Endothelial cell of umbilical vein (primary cell): Measurements from ENCODE around the gene ABTB2. TPM values are rescaled to one million over a fixed set of nuclear protein-coding genes. Genes with fewer than 3 reads are reported as not detected.

Source experiments
- BruUV-seq: library from RNA; stranded (reverse); fragments of 400-500 nt; replicated peaks from 2 replicates; lab custom pipeline; 2021; lab: Mats Ljungman, UMichigan
- CTCF ChIA-PET: fragments of 300-600, 350-600 bp; sonication (Branson Sonifier 250); formaldehyde crosslinking; loops from one replicate; lab custom pipeline; 2021; ENCODE audit warnings: antibody characterized with exemption, inconsistent platforms; lab: Charles Lee
- POLR2A ChIA-PET: fragments of 300-600, 350-600 bp; sonication (Branson Sonifier 250); formaldehyde crosslinking; loops from one replicate; lab custom pipeline; 2021; ENCODE audit warnings: antibody characterized with exemption, inconsistent platforms; lab: Charles Lee
- DNase-seq: peaks from one replicate; pipeline ENCODE4 v3.0.0-alpha.2; 2011; ENCODE audit warnings: low read depth, low spot score
- FAIRE-seq: peaks from 2 replicates; lab custom pipeline; 2011; peaks lifted over from hg19 to GRCh38; lab: Jason Lieb, UNC
- H2AFZ ChIP-seq: 2 replicates; pipeline ENCODE4 v1.6.0; 2012; ENCODE audit warnings: low read depth, low read length, control low read depth, inconsistent platforms
- H3K27ac ChIP-seq: 2 replicates; pipeline ENCODE4 v1.5.1; 2011; ENCODE audit warnings: low read depth, mild to moderate bottlenecking, control low read depth, low read length, moderate library complexity; ENCODE audit not compliant: insufficient read depth
- H3K27me3 ChIP-seq, 2 experiments: 2 replicates each; pipeline versions ENCODE4 v1.6.0 to v1.6.1; 2011; ENCODE audit warnings: low read length in 2 of 2, mixed read lengths in 1 of 2; ENCODE audit not compliant: control insufficient read depth in 2 of 2, insufficient read depth in 2 of 2
- H3K36me3 ChIP-seq, 2 experiments: 2 replicates in 1 of 2; 3 replicates in 1 of 2; pipeline ENCODE4 v1.5.1; 2011; ENCODE audit warnings: low read length in 2 of 2, mild to moderate bottlenecking in 1 of 2, moderate library complexity in 1 of 2; ENCODE audit not compliant: control insufficient read depth in 2 of 2, insufficient read depth in 2 of 2; ENCODE audit errors: extremely low read depth in 1 of 2
- H3K4me1 ChIP-seq: 3 replicates; pipeline ENCODE4 v1.5.1; 2011; ENCODE audit warnings: mild to moderate bottlenecking, low read length; ENCODE audit not compliant: control insufficient read depth, insufficient read depth; ENCODE audit errors: extremely low read depth
- H3K4me2 ChIP-seq: 2 replicates; pipeline ENCODE4 v1.6.1; 2011; ENCODE audit warnings: low read length, control low read depth, mixed read lengths; ENCODE audit not compliant: insufficient read depth
- H3K4me3 ChIP-seq, 3 experiments: fragments of 200-600 bp in 1 of 3; sonication (generic), shearing (Covaris generic) in 1 of 3; replicated peaks in 1 of 3; 2 replicates each; pipeline ENCODE4 v1.5.1; 2011 to 2016; ENCODE audit warnings: control low read depth in 3 of 3, low read length in 3 of 3, mild to moderate bottlenecking in 2 of 3, inconsistent platforms in 1 of 3, low read depth in 1 of 3, moderate library complexity in 1 of 3; ENCODE audit not compliant: insufficient read depth in 1 of 3
- H3K79me2 ChIP-seq: 2 replicates; pipeline ENCODE4 v1.6.0; 2012; ENCODE audit warnings: low read length, inconsistent platforms; ENCODE audit not compliant: control insufficient read depth, insufficient read depth
- H3K9ac ChIP-seq: replicated peaks from 2 replicates; pipeline ENCODE3; 2011; ENCODE audit warnings: low read length, control low read depth; ENCODE audit not compliant: insufficient read depth; ENCODE audit errors: extremely low read depth
- H3K9me1 ChIP-seq: replicated peaks from 3 replicates; pipeline ENCODE4 v1.6.0; 2011; ENCODE audit warnings: mild to moderate bottlenecking, low read length; ENCODE audit not compliant: control insufficient read depth, insufficient read depth; ENCODE audit errors: extremely low read depth
- H3K9me3 ChIP-seq: replicated peaks from 2 replicates; pipeline ENCODE4 v1.5.1; 2012; ENCODE audit warnings: low read length, inconsistent platforms; ENCODE audit not compliant: control insufficient read depth, insufficient read depth
- H4K20me1 ChIP-seq: replicated peaks from 2 replicates; pipeline ENCODE3; 2011; ENCODE audit warnings: mild to moderate bottlenecking, low read length; ENCODE audit not compliant: control insufficient read depth, insufficient read depth; ENCODE audit errors: extremely low read depth
- EZH2 ChIP-seq: IDR thresholded peaks from 2 replicates; pipeline ENCODE4 v1.6.1; 2012; ENCODE audit warnings: borderline replicate concordance, low read depth, mild to moderate bottlenecking, moderate library complexity, low read length, inconsistent platforms; ENCODE audit not compliant: severe bottlenecking
- FOS ChIP-seq: IDR thresholded peaks from 2 replicates; pipeline ENCODE4 v1.6.1; 2011; ENCODE audit warnings: mild to moderate bottlenecking, low read length, moderate library complexity, borderline replicate concordance; ENCODE audit not compliant: insufficient read depth
- GATA2 ChIP-seq: IDR thresholded peaks from 2 replicates; pipeline ENCODE4 v1.7.0; 2011; ENCODE audit warnings: low read depth, mild to moderate bottlenecking, moderate library complexity, mixed read lengths, low read length; ENCODE audit not compliant: insufficient read length, insufficient read depth
- JUN ChIP-seq: IDR thresholded peaks from 2 replicates; pipeline ENCODE4 v1.6.1; 2011; ENCODE audit warnings: borderline replicate concordance, low read depth; ENCODE audit not compliant: insufficient read length, insufficient read depth
- MYC ChIP-seq: IDR thresholded peaks from one replicate; pipeline ENCODE4 v1.6.1; 2011; ENCODE audit warnings: mild to moderate bottlenecking, low read depth, low read length
- POLR2A ChIP-seq: IDR thresholded peaks from 2 replicates; pipeline ENCODE4 v1.6.1; 2012; ENCODE audit warnings: low read depth, mild to moderate bottlenecking, control low read depth, low read length
- POLR2AphosphoS5 ChIP-seq: IDR thresholded peaks from 2 replicates; pipeline ENCODE4 v1.6.1; 2012; ENCODE audit warnings: low read depth, mild to moderate bottlenecking, control low read depth, low read length, moderate library complexity; ENCODE audit not compliant: insufficient read depth
- dilution Hi-C: fragments of 300-500 bp; cut with MboI; formaldehyde crosslinking; loops from one replicate; pipeline ENCODE4 v1.15.0; 2019; ENCODE audit warnings: low sequenced_read_pairs; ENCODE audit not compliant: extremely low pct_ligation_motif_present
- intact Hi-C: fragments of 100-400 bp; cut with micrococcal nuclease; formaldehyde crosslinking; loops from one replicate; pipeline ENCODE4 v1.10.0; 2022
- polyA plus RNA-seq, 4 experiments: library from polyadenylated mRNA; depleted of rRNA in 3 of 4; stranded (reverse) in 3 of 4; unstranded in 1 of 4; fragments of >200 nt; gene quantifications; 2 replicates each; pipeline versions ENCODE4 v1.2.1 to v1.2.3, GENCODE V29; 2011 to 2012; ENCODE audit warnings: missing spikeins in 1 of 4
- total RNA-seq: library from RNA; stranded (reverse); gene quantifications from 2 replicates; pipeline ENCODE4 v1.2.3, GENCODE V29; 2021
- TF ChIP-seq, protein P1 (sequence below): IDR thresholded peaks from 2 replicates; pipeline ENCODE4 v1.6.1; 2011; ENCODE audit not compliant: insufficient read depth, insufficient read length
- TF ChIP-seq, protein P2 (sequence below), 2 donors: IDR thresholded peaks; 1 replicate in 1 of 2; 2 replicates in 1 of 2; pipeline ENCODE4 v1.5.1; 2011; ENCODE audit warnings: low read length in 2 of 2, mild to moderate bottlenecking in 2 of 2, moderate library complexity in 2 of 2, control low read depth in 1 of 2, inconsistent platforms in 1 of 2, low read depth in 1 of 2; ENCODE audit not compliant: insufficient read depth in 1 of 2; ENCODE audit errors: extremely low read depth in 1 of 2

ABTB2 gene
- total and polyA plus RNA-seq, 2 donors (not counting 3 experiments of a cell fraction or from before 2014, with no cell fraction given), result 0.11 to 0.14 TPM

DNA sequence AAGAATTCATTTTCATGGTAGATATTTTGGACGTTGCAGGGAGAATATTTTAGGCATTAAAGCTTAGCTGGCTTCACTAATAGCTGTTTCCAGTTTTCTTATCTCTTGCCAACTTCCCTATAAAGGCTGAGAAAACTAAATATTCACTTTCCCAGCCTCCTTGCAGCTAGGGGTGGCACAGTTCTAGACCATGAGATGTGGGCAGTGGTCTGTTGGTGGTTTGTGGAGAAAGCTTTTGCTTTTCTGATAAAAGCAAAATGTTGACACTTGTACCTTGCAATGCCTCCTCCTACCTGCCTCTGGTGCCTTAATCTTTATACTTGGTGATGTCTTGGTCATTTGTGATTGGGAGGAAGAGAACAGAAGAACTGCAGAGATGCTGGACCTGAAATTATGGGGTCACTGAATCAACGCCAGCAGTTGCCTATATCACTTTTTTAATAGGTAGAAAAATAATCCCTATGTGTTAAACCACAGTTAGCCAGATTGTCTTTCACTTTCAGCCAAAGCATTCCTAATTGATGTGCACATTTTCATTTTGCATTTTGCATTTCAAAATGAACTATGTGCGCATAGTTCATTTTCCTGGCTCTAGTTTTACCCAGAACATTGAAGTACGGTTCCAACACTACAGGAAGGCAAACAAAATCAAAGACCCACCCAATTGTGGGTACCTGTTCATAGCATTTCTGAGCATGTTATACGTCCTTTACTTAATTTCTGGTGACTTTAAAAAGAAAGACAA is 24.9 kb upstream of the ABTB2 start:
- no peak for TF ChIP-seq GATA2
- no peak for TF ChIP-seq FOS
- TF ChIP-seq POLR2A, result no peak
- TF ChIP-seq, protein P1, sequence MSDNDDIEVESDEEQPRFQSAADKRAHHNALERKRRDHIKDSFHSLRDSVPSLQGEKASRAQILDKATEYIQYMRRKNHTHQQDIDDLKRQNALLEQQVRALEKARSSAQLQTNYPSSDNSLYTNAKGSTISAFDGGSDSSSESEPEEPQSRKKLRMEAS, result no peak
- TF ChIP-seq EZH2, result no peak
- no peak for TF ChIP-seq POLR2AphosphoS5
- TF ChIP-seq, protein P2, sequence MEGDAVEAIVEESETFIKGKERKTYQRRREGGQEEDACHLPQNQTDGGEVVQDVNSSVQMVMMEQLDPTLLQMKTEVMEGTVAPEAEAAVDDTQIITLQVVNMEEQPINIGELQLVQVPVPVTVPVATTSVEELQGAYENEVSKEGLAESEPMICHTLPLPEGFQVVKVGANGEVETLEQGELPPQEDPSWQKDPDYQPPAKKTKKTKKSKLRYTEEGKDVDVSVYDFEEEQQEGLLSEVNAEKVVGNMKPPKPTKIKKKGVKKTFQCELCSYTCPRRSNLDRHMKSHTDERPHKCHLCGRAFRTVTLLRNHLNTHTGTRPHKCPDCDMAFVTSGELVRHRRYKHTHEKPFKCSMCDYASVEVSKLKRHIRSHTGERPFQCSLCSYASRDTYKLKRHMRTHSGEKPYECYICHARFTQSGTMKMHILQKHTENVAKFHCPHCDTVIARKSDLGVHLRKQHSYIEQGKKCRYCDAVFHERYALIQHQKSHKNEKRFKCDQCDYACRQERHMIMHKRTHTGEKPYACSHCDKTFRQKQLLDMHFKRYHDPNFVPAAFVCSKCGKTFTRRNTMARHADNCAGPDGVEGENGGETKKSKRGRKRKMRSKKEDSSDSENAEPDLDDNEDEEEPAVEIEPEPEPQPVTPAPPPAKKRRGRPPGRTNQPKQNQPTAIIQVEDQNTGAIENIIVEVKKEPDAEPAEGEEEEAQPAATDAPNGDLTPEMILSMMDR (IDR thresholded peaks at IDR 0.05; ENCODE audit: extremely low read depth in 1 of 2, insufficient read depth in 1 of 2, low read depth in 1 of 2, low read length in 2 of 2), result no peak
- no peak for TF ChIP-seq JUN
- no peak for TF ChIP-seq MYC
- no TSS peak for BruUV-seq
- Histone ChIP-seq H3K9me1 (no peaks in the 10 kb centered on the region), H3K9me3 (no peaks in the 10 kb centered on the region), H3K79me2 (no peaks in the 10 kb centered on the region), H3K4me3 (no peak overlapping the region), H3K4me2 (no peak overlapping the region), H4K20me1 (no peaks in the 10 kb centered on the region), H2AFZ (no peak overlapping the region), H3K36me3 (no peaks in the 10 kb centered on the region), H3K9ac (no peak overlapping the region), H3K27me3 (no peaks in the 10 kb centered on the region), H3K27ac (no peak overlapping the region), H3K4me1 (no peaks in the 10 kb centered on the region)
- intact Hi-C loops, result no loop called here
- ChIA-PET CTCF (interaction anchor here (1.2 kb wide), 1 partner anchor 12 kb away, joined by 4 read pairs; no protein-coding TSS in a partner anchor), POLR2A (no interaction called here)
- FAIRE-seq, result no peak
- dilution Hi-C loops, result no loop called here
- no peak for DNase-seq
